ENCODE measurements around the gene EFHC1. TPM values are rescaled to one million over a fixed set of nuclear protein-coding genes. Genes with fewer than 3 reads are reported as not detected.

The EFHC1 gene
- total and polyA plus RNA-seq, 12 donors: 3.3 to 14.3 (median 5.8) TPM

DNA sequence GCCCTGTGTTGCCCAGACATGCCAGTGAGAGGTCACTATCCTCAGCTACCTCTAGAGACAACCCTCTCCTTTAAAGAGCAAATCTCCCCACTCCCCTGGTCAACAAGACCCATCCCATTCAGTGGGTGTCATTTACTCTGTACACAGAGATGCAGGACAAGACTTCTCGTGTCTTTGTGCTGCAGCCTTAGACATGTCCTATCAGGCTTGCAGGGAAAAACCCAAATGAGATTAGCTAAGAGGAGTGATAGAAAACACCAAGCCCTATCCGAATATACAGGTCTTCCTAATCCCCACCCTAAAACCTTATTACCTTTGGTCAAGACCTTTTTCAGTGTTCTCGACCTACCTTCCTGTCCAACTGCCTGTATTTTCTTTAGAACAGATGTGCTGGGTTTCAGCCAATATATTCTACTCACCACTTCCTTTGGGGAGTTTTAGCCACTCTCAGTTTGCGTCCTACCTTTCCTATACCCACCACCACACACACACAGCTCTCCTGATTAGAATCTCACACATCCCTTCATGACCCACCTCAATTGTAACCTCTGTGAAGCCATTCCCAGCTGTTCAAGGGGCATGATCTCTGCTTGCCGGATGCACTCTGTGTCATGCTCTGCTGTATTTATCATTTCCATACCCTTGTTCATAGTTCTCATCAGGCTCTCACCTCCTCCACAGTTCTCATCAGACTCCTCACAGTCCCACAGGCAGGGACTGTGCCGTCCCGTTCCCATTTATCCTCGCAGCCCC, 117.0 kb downstream of the EFHC1 start:
- peaks cover 0 to 30% (median 18%) of the 10 kb centered on the region in 9 donors for H3K36me3 ChIP-seq
- TF ChIP-seq, protein P1, sequence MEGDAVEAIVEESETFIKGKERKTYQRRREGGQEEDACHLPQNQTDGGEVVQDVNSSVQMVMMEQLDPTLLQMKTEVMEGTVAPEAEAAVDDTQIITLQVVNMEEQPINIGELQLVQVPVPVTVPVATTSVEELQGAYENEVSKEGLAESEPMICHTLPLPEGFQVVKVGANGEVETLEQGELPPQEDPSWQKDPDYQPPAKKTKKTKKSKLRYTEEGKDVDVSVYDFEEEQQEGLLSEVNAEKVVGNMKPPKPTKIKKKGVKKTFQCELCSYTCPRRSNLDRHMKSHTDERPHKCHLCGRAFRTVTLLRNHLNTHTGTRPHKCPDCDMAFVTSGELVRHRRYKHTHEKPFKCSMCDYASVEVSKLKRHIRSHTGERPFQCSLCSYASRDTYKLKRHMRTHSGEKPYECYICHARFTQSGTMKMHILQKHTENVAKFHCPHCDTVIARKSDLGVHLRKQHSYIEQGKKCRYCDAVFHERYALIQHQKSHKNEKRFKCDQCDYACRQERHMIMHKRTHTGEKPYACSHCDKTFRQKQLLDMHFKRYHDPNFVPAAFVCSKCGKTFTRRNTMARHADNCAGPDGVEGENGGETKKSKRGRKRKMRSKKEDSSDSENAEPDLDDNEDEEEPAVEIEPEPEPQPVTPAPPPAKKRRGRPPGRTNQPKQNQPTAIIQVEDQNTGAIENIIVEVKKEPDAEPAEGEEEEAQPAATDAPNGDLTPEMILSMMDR (IDR thresholded peaks at IDR 0.05): no peak
- peak in 6 of 8 donors; percentile 21 to 62 (median 48) for ATAC-seq
- H3K27me3 ChIP-seq: no peaks in the 10 kb centered on the region
- H3K27ac ChIP-seq: peak overlapping the region in 2 of 10 donors; percentile 3 to 57
- intact Hi-C loops (cut with DNase I): no loop called here
- H3K4me1 ChIP-seq: peaks cover 0 to 61% (median 40%) of the 10 kb centered on the region in 9 donors
- no peak overlapping the region for H3K4me3 ChIP-seq
- WGBS, 2 donors: 63 to 70% methylated on average over 8 of the region's 8 CpGs
- no peaks in the 10 kb centered on the region for H3K9me3 ChIP-seq
- no peak for DNase-seq

DNA sequence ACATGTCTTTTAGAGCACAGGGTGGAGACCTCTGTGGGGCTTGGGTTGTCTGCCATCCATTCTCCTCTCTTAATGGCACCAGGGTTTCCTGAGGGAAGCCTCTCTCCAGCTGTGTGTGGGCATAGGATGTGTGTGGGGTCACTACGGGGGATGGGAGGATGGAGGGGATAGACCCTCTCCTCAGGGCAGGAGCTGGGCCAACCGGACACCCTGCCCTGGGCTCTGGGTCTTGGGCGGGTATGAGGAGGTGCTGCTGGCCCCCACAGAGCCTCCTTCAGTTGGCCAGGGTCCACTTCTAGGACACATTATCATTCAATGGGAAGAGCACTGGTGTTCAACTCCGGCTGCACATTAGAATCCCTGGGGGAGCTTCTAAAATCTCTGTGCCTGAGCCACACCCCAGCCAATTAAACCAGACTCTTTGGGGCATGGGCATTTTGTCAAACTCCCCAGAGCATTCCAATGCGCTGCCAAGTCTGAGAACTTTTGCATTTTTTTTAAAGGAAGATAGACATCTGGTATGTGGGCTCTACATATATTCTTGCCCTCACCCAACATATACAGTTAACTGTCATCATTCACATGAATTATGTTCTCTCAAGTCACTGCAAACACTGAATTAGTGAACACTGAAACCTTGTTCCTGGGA, 118.2 kb downstream of the EFHC1 start:
- WGBS, 2 donors: 90 to 92% methylated on average over 5 of the region's 5 CpGs
- DNase-seq (no peak), ATAC-seq (peak in 1 of 8 donors; percentile 57)
- Histone ChIP-seq H3K27ac (peak overlapping the region in 2 of 10 donors; percentile 3 to 57), H3K27me3 (no peaks in the 10 kb centered on the region), H3K4me3 (no peak overlapping the region), H3K36me3 (peaks cover 0 to 26% (median 18%) of the 10 kb centered on the region in 9 donors), H3K9me3 (no peaks in the 10 kb centered on the region), H3K4me1 (peaks cover 0 to 68% (median 49%) of the 10 kb centered on the region in 9 donors)
- intact Hi-C loops (cut with DNase I): no loop called here
- TF ChIP-seq, protein P1 (IDR thresholded peaks at IDR 0.05): no peak

DNA sequence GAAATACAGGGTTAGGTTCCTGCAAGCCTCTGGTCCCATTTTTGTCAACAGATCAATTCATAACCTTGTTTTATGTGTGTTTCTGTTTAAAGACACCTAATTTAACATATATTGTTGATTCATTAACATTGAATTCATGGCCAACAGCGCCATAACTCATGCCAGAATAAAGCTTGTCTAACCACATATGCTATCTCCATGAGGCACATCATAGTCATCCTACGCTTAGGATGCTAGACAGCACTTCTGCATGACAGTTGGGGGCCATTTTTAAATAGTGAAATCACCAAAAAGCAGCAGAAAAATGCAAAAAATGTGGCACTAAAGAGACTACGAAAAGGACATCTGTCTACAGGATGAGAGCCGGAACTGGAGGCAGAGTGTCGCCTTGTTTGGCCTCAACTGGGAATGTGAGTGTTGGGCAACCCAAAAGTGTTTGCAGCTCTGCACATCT, 118.8 kb downstream of the EFHC1 start:
- peaks cover 0 to 20% (median 17%) of the 10 kb centered on the region in 9 donors for H3K36me3 ChIP-seq
- no peaks in the 10 kb centered on the region for H3K9me3 ChIP-seq
- no peaks in the 10 kb centered on the region for H3K27me3 ChIP-seq
- TF ChIP-seq, protein P1 (IDR thresholded peaks at IDR 0.05): no peak
- WGBS, 2 donors: 95 to 97% methylated on average over 5 of the region's 5 CpGs
- no peak for ATAC-seq
- DNase-seq: no peak
- peaks cover 0 to 73% (median 54%) of the 10 kb centered on the region in 9 donors for H3K4me1 ChIP-seq
- H3K27ac ChIP-seq: no peak overlapping the region
- H3K4me3 ChIP-seq: no peak overlapping the region
- intact Hi-C loops (cut with DNase I): no loop called here

DNA sequence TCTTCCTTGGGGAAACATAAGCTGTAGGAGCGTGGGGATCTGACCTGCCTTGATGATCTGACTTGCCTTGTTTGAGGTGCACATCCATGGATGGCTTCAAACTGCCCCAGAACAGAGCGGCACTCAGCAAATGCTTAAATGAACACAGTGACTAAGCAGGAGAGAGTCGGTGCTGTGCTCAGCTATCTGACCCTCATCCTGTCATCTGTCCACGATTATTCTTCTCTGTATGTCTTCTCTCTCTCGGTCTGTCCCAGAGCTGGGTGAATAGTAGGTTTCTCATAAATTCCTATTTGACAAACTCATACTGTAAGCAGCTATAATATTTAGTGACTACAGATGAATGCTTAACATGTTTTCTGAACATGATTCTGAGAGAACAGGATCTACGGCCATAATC, 119.5 kb downstream of the EFHC1 start:
- Histone ChIP-seq H3K4me3 (no peak overlapping the region), H3K9me3 (no peaks in the 10 kb centered on the region), H3K27me3 (no peaks in the 10 kb centered on the region), H3K4me1 (peaks cover 0 to 80% (median 60%) of the 10 kb centered on the region in 9 donors), H3K27ac (no peak overlapping the region), H3K36me3 (peaks cover 0 to 14% (median 10%) of the 10 kb centered on the region in 9 donors)
- DNase-seq: no peak
- intact Hi-C loops (cut with DNase I): no loop called here
- peak in 2 of 8 donors; percentile 27 to 39 for ATAC-seq
- TF ChIP-seq, protein P1 (IDR thresholded peaks at IDR 0.05): no peak
- WGBS, 2 donors: 59 to 81% methylated on average over 6 of the region's 6 CpGs
